Stomach smooth muscle (tissue), 2 donors: Measurements from ENCODE around the gene DVL1.

Experiments
- H3K27ac ChIP-seq: one replicate; pipeline ENCODE4 v1.7.0; 2013; ENCODE audit warnings: mild to moderate bottlenecking, low read length, inconsistent platforms
- H3K27me3 ChIP-seq, 2 donors: one replicate each; pipeline ENCODE4 v1.7.0; 2013; ENCODE audit warnings: low read length in 2 of 2; ENCODE audit not compliant: insufficient read depth in 2 of 2, control insufficient read depth in 1 of 2
- H3K36me3 ChIP-seq, 2 donors: one replicate each; pipeline ENCODE4 v1.7.0; 2013; ENCODE audit warnings: low read length in 2 of 2; ENCODE audit not compliant: control insufficient read depth in 2 of 2, insufficient read depth in 2 of 2
- H3K4me1 ChIP-seq: one replicate; pipeline ENCODE4 v1.7.0; 2013; ENCODE audit warnings: low read length; ENCODE audit not compliant: control insufficient read depth, insufficient read depth
- H3K4me3 ChIP-seq, 2 donors: one replicate each; pipeline ENCODE4 v1.7.0; 2013; ENCODE audit warnings: low read length in 2 of 2
- H3K9ac ChIP-seq, 2 donors: one replicate each; pipeline ENCODE4 v1.7.0; 2013; ENCODE audit warnings: low read length in 2 of 2, mild to moderate bottlenecking in 1 of 2
- H3K9me3 ChIP-seq, 2 donors: one replicate each; pipeline ENCODE4 v1.7.0; 2013; ENCODE audit warnings: low read length in 2 of 2; ENCODE audit not compliant: control insufficient read depth in 2 of 2
- donor health status: healthy.
- donor health status: Pancreatic carcinoma.

DVL1 gene

GRCh38 chr1:1356166-1356795 is 7.1 kb upstream of the DVL1 start:
- Histone ChIP-seq H3K36me3 (peaks cover 0 to 2% of the 10 kb centered on the region in 2 donors), H3K4me1 (peaks cover 69% of the 10 kb centered on the region), H3K27me3 (no peaks in the 10 kb centered on the region), H3K9ac (peak overlapping the region in 1 of 2 donors; percentile 57), H3K27ac (peak overlapping the region; percentile 87), H3K9me3 (no peaks in the 10 kb centered on the region), H3K4me3 (peak overlapping the region in 1 of 2 donors; percentile 78)

DNA sequence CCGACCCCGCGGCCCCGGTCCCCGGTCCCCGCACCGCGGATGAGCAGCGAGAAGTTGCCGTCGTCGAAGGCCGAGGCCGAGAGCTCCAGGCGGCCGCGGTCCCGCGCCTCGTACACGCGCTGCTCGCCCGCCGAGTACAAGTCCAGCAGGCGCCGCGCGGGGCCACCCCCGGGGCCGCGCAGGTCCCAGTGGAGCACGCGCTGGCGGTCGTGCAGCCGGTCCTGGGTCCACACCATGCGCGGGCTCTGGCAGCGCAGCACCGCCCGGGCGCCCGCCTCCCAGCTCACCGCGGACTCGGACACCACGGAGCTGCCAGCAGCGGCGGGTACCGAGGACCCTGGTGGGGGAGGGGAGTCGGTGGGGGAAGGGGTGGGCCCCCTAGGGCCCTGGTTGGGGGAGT is 6.2 kb upstream of the DVL1 start:
- Histone ChIP-seq H3K9me3 (no peaks in the 10 kb centered on the region), H3K27ac (no peak overlapping the region), H3K4me1 (peaks cover 62% of the 10 kb centered on the region), H3K27me3 (no peaks in the 10 kb centered on the region), H3K4me3 (peak overlapping the region in 1 of 2 donors; percentile 49), H3K36me3 (peaks cover 0 to 2% of the 10 kb centered on the region in 2 donors), H3K9ac (no peak overlapping the region)

- peaks cover 0 to 2% of the 10 kb centered on the region in 2 donors for H3K36me3 ChIP-seq
- H3K4me1 ChIP-seq = peaks cover 55% of the 10 kb centered on the region
- no peaks in the 10 kb centered on the region for H3K9me3 ChIP-seq
- no peak overlapping the region for H3K27ac ChIP-seq
- H3K27me3 ChIP-seq = no peaks in the 10 kb centered on the region
- no peak overlapping the region for H3K9ac ChIP-seq
- H3K4me3 ChIP-seq = no peak overlapping the region
These were observed 5.3 kb upstream of the DVL1 start for GRCh38 chr1:1354271-1355247.

DNA sequence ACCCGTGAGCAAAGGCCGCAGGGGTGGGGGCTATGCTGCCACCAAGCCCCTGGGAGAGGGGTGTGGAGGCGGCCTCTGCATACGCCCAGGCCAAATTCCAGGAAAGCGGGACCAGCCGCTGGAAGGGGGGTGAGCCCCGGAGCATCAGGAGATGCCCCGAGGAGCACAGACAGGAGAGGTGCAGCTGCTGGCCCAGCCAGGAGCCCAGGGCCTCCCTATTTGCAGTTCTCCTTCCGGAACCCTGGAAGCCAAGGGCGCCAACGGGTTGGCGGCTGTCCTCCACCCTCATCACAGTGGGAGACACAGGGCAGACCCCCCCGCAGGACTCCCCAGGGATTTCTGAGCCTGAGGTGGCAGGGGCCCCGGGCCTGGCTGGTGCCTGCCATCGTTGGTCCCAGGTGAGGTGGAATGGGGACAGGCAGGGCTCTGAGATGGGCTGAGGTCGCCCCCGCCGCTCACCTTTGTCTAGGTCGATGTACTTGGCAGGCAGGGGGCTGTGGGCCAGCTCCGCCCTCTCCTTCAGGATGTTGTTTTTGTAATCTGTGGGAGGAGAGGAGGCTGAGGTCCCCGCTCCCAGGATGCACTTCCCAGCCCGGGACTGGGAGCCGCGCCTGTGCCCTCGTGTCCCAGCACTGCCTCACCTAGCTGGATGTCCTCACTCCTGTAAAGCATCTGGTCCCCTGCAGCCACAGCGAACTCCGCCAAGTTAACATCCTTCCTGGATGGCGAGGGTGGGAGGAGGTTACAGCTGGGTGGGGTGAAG is 4.4 kb upstream of the DVL1 start:
- Histone ChIP-seq H3K4me3 (no peak overlapping the region), H3K27ac (peak overlapping the region; percentile 18), H3K9me3 (no peaks in the 10 kb centered on the region), H3K36me3 (peaks cover 0 to 2% of the 10 kb centered on the region in 2 donors), H3K4me1 (peaks cover 49% of the 10 kb centered on the region), H3K27me3 (no peaks in the 10 kb centered on the region), H3K9ac (no peak overlapping the region)

DNA sequence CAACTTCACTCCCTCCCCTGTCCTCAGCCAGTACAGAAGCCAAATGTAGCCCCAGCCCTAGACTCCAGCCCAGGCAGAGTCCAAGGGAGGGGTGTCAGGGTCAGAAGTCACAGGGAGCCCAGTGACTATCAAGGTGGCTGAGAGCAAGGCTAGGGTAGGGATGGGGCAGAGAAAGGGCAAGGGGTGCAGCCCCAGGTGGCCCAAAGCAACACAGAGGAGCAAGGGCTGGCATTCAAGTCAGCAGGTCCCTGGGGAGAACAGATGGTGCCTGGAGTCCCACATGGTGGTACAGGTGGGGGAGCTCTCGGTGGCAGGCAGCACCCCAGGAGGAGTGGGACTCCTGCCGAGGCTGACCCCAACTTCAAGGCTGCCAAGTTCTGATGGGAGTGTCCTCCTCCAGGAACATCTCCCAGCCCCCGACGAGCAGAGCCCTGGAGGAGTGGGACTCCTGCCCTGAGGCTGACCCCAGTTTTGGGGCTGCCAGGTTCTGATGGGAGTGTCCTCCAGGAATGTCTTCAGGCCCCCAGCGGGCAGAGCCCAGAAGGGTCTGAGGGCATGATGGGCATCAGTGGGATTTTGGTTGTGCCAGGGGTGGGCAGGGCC is 3.7 kb upstream of the DVL1 start:
- H3K27me3 ChIP-seq = no peaks in the 10 kb centered on the region
- peaks cover 52% of the 10 kb centered on the region for H3K4me1 ChIP-seq
- peak overlapping the region; percentile 18 for H3K27ac ChIP-seq
- no peak overlapping the region for H3K9ac ChIP-seq
- H3K9me3 ChIP-seq = no peaks in the 10 kb centered on the region
- peaks cover 0 to 2% of the 10 kb centered on the region in 2 donors for H3K36me3 ChIP-seq
- peak overlapping the region in 1 of 2 donors; percentile 35 for H3K4me3 ChIP-seq

- H3K4me1 ChIP-seq = peaks cover 58% of the 10 kb centered on the region
These were observed 2.6 kb upstream of the DVL1 start for GRCh38 chr1:1351511-1352427.

DNA sequence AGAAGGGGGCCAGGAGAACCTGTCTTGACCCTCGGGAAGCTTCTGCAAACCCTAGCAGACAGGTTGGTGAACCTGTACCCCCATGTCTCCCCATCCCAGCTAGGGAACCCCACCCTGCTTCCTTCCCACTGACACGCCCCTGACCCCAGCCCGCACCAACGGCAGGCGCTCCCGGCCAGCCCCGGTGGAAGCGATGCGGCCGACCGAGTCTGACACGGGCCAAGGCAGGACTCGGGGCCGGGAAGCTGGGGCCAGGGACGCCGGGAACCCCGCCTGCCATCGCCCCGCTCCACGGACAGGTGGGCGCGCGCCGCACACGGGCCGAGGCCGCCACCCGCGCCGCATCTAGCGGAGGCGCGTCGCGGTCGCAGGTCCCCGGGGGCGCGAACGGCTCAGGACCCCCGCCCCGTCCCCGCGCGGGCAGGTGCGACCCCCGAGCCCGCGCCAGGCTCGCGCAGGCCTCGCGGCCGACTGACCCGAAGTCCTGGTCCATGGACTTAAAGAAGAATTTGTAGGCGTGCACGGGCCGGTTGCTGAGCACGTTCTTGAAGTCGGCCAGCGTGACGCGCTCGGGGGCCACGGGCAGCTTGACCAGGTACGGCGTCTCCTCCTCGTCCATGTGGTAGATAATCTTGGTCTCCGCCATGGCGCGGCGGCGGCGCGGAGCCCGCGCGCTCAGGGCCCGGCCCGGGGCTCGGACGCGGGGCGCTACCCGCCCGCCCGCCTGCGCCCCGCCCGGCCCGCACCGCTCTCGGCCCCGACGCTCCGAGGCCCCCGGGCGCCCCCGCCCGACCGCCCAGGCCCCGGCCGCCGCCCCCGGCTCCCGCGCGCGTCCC is 580 bp downstream of the DVL1 start:
- H3K4me1 ChIP-seq = peaks cover 63% of the 10 kb centered on the region
- no peaks in the 10 kb centered on the region for H3K9me3 ChIP-seq
- peak overlapping the region; percentile 31 for H3K27ac ChIP-seq
- peak overlapping the region; percentile 72 to 77 for H3K9ac ChIP-seq
- H3K27me3 ChIP-seq = no peaks in the 10 kb centered on the region
- peak overlapping the region; percentile 81 to 85 for H3K4me3 ChIP-seq
- peaks cover 0 to 2% of the 10 kb centered on the region in 2 donors for H3K36me3 ChIP-seq

More at GRCh38 chr1:1351511-1352427, 2.6 kb upstream of the DVL1 start:
- Histone ChIP-seq H3K9me3 (no peaks in the 10 kb centered on the region), H3K9ac (peak overlapping the region in 1 of 2 donors; percentile 13), H3K27me3 (no peaks in the 10 kb centered on the region), H3K4me3 (peak overlapping the region in 1 of 2 donors; percentile 44), H3K36me3 (peaks cover 0 to 2% of the 10 kb centered on the region in 2 donors), H3K27ac (peak overlapping the region; percentile 37)

- Histone ChIP-seq H3K36me3 (peaks cover 0 to 2% of the 10 kb centered on the region in 2 donors), H3K27ac (peak overlapping the region; percentile 31), H3K27me3 (no peaks in the 10 kb centered on the region), H3K9ac (peak overlapping the region; percentile 72 to 77), H3K4me3 (peak overlapping the region; percentile 81 to 85), H3K4me1 (peaks cover 55% of the 10 kb centered on the region), H3K9me3 (no peaks in the 10 kb centered on the region)
These were observed 1.4 kb downstream of the DVL1 start for GRCh38 chr1:1347663-1348419.
